Ammon's horn (tissue), 1 donor: ENCODE results near the gene SIAH2.

ENCODE experiments used
- DNase-seq: peaks from one replicate; pipeline ENCODE4 v3.0.0-alpha.2; 2016; ENCODE audit warnings: low spot score

SIAH2 gene

DNA sequence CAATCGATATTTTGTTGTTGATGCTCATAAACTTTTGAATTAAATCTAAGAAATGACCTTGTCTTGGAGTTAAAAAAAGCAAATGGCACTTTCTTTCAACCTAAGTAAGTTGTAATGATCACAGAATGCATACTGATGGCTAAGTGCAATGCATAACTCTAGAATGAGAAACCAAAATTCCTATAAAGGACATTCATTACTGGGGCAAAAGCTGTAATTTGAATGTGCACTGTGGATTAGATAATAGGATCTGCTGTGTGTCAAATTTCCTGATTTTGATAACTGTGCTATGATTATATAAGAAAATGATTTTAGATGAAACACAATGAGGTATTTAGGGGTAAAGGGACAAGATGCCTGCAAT is 14.3 kb downstream of the SIAH2 start:
- no peak for DNase-seq

DNA sequence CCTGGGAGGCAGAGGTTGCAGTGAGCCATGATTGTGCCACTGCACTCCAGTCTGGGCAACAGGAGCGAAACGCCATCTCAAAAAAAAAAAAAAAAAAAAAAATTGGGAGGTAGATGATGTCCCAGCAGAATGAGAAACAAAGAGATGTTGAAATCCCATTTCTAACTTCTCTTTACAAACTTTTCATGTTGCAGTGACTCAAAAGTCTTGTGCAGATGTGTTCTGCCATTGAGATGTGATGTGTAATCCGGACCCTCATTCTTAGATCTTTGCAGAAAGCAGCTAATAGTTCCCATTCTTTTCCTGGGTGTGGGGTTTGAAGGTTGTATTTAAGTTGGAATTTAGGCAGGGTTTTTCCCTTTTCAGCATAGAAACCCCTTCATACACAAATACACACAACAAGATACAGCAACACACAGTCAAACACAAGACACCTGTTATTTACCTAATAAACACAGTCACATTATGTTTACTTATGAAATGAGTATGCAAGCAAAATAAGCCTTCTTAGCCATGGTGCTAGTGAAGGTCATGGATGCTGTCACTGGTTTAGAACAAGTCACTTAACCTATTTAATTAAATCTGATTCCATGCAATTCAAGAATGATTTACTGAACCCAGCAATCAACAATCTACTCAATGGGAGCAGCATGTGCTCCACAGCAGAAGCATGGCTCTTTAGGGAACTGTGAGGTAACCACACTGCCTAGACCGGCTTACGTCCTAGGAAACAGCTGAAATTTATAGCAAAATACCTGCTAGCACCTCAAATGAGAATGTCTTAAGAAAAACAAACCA is 14.9 kb downstream of the SIAH2 start:
- no peak for DNase-seq

DNA sequence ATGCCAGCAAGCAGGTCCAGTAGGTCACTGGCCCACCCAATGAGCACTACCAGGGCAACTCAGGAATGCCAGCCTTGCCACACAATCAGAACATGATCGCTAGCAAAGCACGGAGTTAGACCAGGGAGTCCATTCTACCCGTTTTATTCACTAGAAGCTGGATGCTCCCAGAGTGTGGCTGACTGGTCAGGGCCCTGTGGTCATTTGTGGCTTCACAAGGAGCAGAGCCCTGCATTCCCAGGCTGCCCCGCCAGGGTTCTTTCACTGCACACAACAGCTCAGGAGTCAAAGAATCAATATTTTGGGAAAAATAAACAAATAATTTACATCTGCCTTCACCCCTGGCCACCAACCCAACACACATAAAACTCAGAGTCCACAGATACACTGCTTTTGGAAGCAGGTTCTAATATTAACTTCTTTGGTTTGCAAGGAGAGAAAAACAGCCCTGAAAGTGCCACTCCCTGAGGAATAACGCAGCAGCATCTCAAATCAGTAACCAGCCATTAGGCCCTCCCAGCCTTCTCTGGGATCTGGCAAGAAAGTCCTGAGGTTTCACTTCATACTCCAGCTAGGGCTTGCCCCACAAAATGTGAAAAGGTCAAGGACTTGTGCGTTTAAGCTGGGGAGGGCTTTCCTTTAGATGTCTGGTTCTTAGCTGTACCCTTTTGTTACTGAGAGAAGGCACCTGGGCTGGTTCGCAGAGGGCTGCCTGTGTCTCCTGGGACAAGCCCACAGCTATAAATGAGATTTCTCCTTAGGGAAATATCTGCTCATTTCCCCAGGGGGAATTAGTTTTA is 16.0 kb downstream of the SIAH2 start:
- DNase-seq = no peak

DNA sequence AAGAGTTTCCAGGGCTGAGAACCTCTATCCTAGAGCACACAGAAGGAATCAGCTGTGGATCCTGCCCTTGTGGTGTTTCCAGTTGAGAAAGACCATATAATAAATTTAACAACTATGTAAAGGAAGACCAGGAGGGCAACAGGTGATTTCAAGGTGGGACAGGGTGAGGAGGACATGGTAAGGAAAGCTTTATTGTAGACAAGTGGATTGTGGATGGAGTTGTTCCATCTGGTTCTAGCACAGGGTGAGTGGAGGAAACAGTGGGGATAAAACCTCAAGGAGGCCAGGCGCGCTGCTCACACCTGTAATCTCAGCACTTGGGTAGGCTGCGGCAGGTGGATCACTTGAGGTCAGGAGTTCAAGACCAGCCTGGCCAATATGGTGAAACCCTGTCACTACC is 17.1 kb downstream of the SIAH2 start:
- DNase-seq = no peak

DNA sequence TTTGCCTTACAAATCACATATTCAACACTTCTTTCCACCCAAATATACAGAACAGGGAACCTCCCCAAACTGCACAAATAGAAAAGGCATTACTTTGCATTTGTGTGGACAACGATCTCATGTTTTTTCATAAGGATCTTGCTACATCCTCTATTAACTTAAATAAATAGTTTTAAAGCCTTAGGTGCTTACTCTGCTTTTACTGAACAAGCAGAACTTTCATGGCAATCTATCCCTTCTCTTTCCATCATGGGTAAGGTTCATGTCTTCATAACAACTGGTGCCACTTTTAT is 18.1 kb downstream of the SIAH2 start:
- DNase-seq = no peak

DNA sequence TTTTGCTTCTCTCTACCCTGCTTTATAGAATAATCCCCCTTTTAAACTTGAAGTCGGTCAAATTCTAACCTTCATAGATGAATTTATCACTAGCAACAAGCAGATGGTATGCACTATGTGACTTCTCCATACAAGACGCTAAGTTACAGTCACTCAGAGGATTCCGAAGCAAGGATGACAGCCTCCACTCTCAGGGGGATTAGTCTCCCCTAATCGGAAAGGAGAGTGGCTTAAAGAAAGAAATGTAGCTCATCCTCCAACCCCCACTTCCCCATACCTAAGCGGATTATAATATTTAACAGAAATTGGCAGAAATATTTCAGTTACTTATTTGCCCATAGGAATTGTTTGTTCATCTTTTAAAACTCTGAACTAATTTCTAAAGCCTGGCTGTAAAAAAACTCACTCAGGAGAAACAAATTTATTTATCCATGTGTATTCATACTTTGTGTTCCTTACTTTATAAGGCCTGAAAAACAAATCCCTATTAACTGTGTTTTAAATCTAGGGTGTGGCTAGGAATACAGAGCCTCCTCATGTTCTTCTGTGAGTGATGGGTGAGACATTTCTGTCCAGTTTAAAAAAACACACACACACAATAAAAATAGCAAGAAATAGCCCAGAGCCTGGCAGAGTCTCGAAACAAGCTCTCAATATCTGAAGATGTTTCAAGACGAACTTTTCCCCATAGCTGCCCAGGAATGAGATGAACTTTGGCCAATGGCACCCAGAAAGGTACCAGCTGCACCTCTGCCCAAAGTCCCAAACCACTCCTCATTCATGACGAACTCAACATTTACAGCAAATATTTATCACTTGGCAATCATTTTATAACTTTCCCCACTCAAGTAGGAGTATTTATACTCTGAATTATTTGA is 18.7 kb downstream of the SIAH2 start:
- no peak for DNase-seq

DNA sequence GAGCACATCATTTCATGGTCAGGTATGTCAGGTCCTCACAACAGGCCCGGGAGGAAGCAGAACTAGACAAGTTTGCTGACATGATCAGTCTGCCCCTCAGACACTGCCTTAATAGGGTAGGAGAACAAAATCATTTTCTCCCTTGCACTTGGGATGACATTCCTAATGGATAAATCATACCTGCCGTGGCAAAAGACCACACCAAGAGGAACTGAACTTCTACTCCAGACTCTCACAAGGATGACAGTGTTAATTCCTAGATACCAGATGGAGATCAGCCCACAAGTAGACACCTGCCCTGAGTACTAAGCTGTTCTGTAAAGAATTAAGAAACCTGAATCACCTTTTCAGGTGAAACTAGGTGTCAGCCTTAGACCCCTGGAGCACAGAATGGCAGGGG is 19.5 kb downstream of the SIAH2 start:
- DNase-seq = no peak

DNA sequence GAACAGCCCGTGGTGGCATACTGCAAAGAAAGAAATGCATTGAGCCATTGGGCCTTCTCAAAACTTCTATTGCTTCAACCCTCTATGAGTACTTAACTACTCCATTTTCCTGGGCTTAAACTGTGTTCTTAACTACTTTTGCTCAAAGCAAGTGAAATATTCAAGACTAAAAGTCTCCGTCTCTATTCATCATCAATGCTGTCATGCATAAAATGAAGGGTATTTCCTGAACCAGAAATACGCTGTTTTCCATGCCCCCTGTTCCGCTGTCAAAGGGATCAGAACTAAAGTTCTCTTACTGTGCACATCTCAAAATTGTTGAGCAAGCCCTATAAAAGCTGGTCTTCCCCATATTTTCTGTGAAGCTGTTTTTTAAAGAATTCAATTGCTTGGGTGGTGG is 20.3 kb downstream of the SIAH2 start:
- no peak for DNase-seq

DNA sequence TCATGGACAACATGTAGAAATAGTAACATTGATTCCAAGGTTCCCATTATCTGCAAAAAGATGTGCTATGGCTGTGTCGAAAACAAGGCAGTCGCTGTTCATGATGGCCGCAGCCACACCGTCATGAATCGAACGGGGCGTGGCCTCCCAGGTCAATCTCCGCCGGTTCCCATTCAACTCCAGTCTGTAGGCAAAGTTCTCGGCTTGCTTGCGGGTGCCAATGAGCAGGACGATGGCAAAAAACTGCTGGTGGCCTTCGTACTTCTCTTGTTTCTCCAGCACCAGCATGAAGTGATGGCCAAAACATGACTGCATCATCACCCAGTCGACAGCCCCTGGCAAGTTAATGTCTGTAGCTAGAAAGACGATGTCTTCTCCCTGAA is 20.8 kb downstream of the SIAH2 start:
- no peak for DNase-seq

DNA sequence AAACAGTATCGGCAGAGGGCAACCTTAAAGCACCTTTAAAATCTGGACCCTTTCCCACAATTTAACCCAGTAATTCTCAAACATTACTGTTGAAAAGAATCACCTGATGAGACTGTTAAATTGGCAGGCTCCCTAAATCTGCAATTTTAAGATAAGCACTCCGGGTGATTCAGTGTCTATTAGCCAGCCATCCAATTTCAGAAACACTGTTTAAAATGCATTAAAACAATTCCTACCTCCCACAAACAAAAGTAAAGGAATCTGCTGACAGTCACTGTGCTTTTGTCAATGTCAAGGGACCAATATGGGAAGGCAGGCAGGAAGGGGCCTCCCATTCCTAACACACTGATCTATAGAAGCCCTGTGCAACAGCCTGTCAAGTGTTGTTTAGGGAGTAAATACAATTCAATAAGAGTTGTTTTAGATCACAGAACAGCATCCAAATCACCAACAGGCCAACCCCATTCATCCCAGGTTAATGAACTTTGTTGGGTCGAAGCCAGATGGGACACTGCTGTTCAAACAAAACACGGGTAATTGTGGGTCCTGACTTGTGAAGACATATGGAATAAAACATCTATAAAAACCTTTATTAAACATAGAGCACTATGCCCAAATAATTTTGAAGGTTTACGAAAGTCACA is 21.4 kb downstream of the SIAH2 start:
- no peak for DNase-seq

DNA sequence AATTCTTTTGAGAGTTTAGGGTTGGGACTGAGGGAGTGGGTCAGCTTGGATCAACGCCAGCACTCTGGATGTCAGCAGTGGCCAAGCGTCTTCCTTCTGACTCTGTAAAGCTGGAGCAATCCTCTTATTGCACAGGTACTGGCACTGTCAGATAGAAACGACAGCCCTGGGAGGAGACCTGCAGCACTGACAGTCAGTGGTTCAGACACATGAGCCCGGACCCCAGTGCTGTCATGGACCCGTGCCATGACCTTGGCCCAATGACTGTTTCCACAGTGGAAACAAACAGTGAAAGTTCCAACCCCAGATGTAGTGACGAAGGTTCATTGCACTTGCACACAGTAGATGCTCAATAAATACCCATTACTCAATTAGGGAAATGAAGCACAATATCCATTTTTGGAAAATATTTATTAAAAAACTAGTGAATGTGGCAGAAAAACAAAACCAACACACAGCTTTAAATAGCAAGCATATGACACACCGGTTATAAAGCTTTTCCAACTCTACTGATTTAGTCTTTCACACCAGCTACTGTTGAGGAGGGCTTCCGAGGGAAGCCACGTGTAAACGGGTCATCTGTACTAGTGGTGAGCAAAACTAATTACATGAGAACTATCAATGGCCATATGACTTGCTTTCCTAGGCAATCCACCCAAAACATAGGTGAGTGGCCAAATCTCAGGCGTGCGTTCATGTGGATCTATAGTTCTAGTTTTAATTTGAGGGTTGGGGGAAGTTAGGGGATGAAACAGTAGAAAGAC is 22.1 kb downstream of the SIAH2 start:
- no peak for DNase-seq

DNA sequence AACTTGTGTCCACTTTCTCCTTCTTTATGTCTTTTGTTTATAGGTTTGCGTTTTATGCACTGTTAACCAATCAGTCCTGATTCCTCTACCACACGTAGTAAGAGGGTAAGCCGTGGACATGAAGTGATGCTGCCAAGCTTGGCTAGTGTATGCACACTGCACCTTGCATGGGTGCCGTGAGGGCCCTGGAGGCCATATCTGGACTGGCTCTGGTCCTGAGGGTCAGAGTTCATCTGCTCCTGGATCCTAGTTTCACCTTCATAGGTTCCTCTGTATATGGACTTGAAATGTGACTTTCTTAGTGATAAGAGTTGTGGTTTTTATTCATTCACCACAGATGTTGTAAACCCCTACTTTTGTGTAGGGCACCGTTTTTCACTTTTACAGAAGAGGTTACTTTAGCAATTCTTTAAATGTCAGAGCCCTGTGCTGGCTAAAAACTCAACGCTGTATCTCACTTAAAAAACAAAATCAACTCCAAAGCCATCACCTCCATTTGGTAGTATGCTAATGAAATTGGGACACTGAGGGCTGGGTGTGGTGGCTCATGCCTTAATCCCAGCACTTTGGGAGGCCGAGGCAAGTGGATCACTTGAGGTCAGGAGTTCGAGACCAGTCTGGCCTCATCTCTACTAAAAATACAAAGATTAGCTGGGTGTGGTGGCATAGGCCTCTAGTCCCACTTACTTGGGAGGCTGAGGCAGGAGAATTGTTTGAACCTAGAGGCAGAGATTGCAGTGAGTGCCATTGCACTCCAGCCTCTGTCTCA is 22.9 kb downstream of the SIAH2 start:
- no peak for DNase-seq

DNA sequence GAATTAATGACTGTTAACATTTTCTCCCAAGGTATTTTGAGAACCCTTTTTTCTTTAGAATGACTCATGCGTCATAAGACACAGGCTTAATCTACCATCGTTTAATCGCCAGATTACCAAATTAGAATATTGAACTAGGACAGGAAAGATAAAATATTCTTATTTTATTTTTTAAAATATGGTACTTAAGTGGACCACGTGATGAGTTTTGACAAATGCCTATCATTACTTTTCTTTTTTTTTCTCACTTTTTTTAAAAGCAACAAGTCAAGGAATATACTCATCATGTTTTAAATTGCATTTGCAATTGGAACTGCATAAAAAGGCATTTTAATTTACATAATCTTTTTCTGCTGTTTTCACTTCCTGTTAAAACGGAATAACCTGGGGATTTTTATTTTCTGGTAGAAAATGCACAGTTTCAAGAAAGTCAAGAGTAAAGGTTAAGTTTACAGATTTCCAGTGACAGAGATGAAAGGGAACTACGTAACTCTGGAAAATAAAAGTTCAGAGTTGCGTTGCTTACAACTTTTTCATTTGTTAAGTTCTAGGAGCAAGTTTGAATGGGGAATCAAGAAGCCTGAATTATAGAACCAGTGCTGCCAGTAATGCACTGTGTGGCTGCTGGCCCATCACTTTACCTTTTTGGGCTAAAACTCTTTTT is 23.6 kb downstream of the SIAH2 start:
- DNase-seq = no peak

DNA sequence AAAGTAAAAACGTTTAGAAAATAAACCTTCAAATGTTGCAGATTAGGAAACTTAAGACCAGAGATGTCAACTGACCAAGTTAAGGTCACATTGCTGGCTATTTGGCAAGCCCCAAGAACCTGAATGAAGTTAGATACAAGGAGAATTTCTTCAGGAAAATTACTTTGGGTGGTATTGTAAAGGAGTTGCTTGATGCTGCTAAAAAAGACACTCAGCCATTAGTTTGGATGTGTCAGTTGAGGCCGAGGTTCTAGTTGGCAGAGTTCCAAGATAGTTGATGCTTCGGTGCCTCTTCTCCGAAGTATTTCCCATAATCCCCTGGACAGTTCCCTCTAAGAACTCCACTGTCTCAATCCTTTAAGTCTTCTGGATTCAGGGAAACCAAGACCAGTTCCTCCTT is 24.3 kb downstream of the SIAH2 start:
- DNase-seq = no peak

DNA sequence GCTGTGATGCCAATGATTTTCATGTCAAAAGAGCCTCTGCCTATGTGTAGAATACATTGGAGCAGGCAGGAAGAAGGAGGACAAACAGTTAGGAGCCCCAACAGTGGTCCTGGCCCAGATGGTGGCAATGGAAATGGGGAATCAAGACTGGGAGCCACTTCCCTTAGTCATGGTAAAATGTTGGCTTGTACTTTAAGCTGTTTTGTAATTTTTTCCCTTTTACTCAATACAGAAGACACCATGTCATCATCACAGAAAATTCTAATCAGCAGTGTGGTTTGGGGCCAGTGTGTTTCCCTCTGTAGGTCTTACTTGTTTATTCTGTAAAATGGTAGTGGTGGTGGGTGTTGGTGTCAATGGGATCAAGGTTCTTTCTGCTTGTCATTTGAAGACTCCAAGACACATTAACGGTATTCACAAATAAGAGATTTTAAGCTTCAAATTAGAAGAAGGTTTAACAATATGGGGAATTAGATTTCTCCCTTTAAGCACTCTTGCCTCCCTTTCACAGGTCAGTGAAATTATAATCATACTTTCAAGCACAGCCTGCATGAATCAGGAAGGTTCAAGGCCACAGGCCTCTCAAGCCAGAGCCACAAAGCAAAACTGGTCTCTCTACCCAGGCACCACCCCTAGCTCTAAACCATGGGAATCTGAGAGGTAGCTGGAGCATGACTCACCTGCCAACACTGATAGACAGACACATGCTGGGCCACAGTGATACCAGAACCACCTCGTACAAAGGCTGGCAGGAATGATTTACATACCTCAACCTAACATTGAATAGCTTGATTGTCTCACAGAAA is 24.9 kb downstream of the SIAH2 start:
- DNase-seq = no peak

DNA sequence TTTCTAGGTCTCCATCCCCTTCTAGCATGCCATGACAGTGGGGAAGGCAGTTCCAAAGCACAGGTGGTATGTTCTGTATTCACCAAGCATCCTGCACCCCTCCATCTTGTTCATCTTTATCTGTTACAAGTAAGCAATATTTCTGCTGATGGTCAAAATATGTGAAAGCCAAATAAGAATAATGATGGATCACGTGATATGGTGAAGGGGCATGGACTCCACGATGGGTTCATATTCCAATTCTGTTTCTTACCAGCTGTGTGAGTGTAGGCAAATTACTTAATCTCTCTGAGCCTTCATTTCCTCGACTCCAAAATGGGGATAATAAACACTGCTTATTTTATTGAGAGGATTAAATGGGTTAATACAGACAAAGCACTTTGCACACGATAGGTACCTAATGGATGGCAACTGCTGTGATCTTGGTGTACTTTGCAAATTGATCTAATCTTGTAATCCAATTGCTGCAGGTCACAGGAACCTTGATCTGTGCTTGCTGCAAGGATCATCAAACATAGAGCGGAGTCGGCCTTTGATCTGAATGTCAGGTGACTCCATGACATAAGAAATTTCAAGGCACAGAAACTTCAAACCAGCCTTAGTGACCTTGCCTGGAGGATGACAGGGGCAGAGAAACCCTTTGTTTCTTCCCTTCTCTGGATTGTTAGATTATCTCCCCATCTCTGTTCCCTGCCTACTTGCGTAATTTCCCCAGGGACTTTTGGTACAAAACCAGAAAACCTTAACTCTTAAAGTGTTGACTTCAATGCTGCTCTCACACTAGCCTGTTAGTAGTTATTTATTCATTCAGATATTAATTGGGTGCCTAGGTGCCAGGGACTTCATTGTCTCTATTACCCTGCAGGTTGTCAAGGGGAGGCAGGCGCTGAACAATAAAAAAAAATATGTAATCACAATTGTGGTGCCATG is 25.8 kb downstream of the SIAH2 start:
- DNase-seq = no peak

DNA sequence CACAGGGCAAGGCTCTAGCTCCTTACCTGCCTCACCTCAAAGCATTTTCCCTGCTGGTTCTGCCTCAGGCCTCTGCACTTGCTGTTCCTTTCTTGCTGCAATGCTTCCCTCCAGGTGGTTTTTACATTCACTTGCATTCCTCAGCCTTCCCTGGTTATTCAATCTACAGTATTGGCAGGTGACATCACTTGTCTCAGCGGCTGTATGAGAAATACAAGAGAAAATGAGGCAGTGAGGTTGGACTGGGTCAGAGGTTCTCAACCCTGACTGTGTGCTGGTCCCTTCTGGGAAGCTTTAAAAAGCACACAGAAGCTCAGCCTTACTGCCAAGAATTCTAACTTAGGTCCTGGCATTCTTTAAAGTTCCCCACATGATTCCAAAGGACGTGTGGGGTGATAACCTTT is 26.7 kb downstream of the SIAH2 start:
- DNase-seq = no peak

DNA sequence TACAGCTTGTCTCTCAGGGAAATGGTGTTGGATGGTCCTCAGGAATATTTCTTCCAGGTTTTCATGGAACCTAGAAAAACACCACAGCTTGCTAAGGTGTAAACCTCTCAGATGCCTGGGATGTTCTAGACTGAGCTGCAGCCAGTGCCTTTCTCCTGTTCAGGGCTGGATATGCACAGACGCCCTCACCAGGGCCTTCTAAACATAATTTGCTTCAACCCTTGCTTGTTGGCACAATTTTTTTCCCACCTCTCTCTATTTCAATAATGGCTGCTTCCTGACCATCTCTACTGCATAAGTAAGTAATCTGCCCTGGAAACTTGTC is 28.2 kb downstream of the SIAH2 start:
- DNase-seq = no peak
